Mesodermal cell (in vitro differentiated cells): ENCODE results near the gene PSTPIP2.
A peak's percentile ranks its signal among the peaks of the same experiment; 100 is the strongest.
"Not testable (repeated sequence)": the region's sequence is repeated elsewhere in the genome, so short reads cannot be mapped to it uniquely, and the experiment has no call there.

ENCODE experiments used
- H3K27ac ChIP-seq: 2 replicates; pipeline ENCODE4 v1.7.0; 2013; ENCODE audit warnings: mild to moderate bottlenecking, low read depth, low read length, moderate library complexity; ENCODE audit not compliant: severe bottlenecking
- H3K36me3 ChIP-seq: 2 replicates; pipeline ENCODE4 v1.7.1; 2013; ENCODE audit warnings: mild to moderate bottlenecking, low read length, moderate library complexity; ENCODE audit not compliant: control insufficient read depth, insufficient read depth
- H3K4me1 ChIP-seq: one replicate; pipeline ENCODE4 v1.7.1; 2013; ENCODE audit warnings: mild to moderate bottlenecking, low read length; ENCODE audit not compliant: insufficient read depth, control insufficient read depth, poor library complexity, severe bottlenecking
- H3K4me3 ChIP-seq: 2 replicates; pipeline ENCODE4 v1.7.0; 2013; ENCODE audit warnings: low read length, control low read depth, mild to moderate bottlenecking; ENCODE audit not compliant: insufficient read depth, poor library complexity, severe bottlenecking; ENCODE audit errors: extremely low read depth
- H3K9me3 ChIP-seq: 2 replicates; pipeline ENCODE4 v1.7.1; 2013; ENCODE audit warnings: mild to moderate bottlenecking, low read length, moderate library complexity; ENCODE audit not compliant: control insufficient read depth
- WGBS, 2 experiments: methylation state at CpG; one replicate each; pipeline ENCODE4 v1.1.5; 2013; ENCODE audit warnings: missing lambda C conversion rate in 2 of 2; ENCODE audit not compliant: insufficient coverage in 2 of 2; 5-methylcytosine and 5-hydroxymethylcytosine counted together

The PSTPIP2 gene

GRCh38 chr18:46095532-46095931 is 23.5 kb upstream of the PSTPIP2 start:
- H3K4me1 ChIP-seq, result peaks cover 7% of the 10 kb centered on the region
- no peak overlapping the region for H3K27ac ChIP-seq
- 97% methylated on average over 9 of the region's 10 CpGs for WGBS, 2 experiments
- H3K9me3 ChIP-seq, result no peaks in the 10 kb centered on the region
- peaks cover 53% of the 10 kb centered on the region for H3K36me3 ChIP-seq
- no peak overlapping the region for H3K4me3 ChIP-seq

DNA sequence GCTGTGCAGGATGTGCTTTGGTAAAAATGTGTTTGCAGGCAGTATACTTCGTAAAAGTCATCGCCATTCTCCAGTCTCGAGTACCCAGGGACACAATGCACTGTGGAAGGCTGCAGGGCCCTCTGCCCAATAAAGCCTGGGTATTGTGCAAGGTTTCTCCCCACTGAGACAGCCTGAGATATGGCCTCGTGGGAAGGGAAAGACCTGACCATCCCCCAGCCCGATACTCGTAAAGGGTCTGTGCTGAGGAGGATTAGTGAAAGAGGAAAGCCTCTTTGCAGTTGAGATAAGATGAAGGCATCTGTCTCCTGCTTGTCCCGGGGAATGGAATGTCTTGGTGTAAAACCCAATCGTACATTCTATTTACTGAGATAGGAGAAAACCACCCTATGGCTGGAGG is 16.4 kb upstream of the PSTPIP2 start:
- Histone ChIP-seq H3K36me3 (peaks cover 99% of the 10 kb centered on the region), H3K27ac (peak overlapping the region; percentile 78), H3K9me3 (peaks cover 14% of the 10 kb centered on the region)
- 72 to 96% methylated on average over 3 to 5 of the region's 8 CpGs for WGBS, 2 experiments
- H3K4me1 ChIP-seq, H3K4me3 ChIP-seq: not testable (repeated sequence)

DNA sequence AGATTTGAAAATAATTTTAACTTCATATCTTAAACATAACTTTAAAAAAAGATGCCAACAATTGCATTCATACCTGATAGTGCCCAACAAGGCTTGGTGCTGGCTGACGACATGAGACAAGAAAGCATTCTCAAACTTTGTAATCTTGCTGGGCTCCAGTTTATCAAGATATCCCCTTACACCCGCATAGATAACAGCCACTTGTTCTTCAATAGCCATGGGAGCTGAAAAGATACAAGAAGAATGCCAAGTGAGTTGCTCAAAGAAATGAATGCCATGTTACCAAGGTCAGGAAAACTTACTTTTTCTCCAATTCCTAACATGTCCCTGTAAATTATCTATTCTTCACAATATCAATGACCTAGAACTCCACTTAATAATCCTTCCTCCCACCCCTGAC is 12.4 kb upstream of the PSTPIP2 start:
- Histone ChIP-seq H3K36me3 (peaks cover 96% of the 10 kb centered on the region), H3K4me3 (no peak overlapping the region), H3K27ac (no peak overlapping the region), H3K9me3 (peaks cover 4% of the 10 kb centered on the region), H3K4me1 (peaks cover 5% of the 10 kb centered on the region)
- 100% methylated on average over 1 of the region's 2 CpGs; no CpG with 5 or more reads in 1 of the 2 experiments for WGBS, 2 experiments

- H3K4me3 ChIP-seq, result no peak overlapping the region
- peaks cover 77% of the 10 kb centered on the region for H3K36me3 ChIP-seq
- H3K4me1 ChIP-seq, result no peaks in the 10 kb centered on the region
- H3K9me3 ChIP-seq, result no peaks in the 10 kb centered on the region
- no peak overlapping the region for H3K27ac ChIP-seq
- WGBS, 2 experiments, result 100% methylated on average over 1 of the region's 1 CpG
Observed at GRCh38 chr18:46080156-46080555, 8.1 kb upstream of the PSTPIP2 start.

DNA sequence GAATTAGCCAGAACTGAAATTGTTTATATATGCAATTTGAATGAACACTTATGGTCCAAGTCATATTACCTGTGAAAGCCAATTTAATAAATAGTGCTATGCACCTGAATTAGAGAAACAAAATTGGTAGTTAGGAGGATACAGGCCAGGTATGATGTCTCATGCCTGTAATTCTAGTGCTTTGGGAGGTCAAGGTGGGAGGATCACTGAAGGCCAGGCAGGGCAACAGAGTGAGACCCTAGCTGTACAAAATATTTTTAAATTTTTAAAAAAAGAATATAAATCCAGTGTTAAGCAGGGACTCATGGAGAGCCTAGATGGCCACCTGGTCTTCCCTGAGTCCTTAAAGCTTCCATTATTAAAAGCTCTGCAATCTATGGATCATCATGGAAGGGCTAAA is 7.3 kb upstream of the PSTPIP2 start:
- H3K4me3 ChIP-seq, result no peak overlapping the region
- H3K9me3 ChIP-seq, result no peaks in the 10 kb centered on the region
- H3K4me1 ChIP-seq, result no peaks in the 10 kb centered on the region
- H3K36me3 ChIP-seq, result peaks cover 69% of the 10 kb centered on the region
- H3K27ac ChIP-seq, result no peak overlapping the region

DNA sequence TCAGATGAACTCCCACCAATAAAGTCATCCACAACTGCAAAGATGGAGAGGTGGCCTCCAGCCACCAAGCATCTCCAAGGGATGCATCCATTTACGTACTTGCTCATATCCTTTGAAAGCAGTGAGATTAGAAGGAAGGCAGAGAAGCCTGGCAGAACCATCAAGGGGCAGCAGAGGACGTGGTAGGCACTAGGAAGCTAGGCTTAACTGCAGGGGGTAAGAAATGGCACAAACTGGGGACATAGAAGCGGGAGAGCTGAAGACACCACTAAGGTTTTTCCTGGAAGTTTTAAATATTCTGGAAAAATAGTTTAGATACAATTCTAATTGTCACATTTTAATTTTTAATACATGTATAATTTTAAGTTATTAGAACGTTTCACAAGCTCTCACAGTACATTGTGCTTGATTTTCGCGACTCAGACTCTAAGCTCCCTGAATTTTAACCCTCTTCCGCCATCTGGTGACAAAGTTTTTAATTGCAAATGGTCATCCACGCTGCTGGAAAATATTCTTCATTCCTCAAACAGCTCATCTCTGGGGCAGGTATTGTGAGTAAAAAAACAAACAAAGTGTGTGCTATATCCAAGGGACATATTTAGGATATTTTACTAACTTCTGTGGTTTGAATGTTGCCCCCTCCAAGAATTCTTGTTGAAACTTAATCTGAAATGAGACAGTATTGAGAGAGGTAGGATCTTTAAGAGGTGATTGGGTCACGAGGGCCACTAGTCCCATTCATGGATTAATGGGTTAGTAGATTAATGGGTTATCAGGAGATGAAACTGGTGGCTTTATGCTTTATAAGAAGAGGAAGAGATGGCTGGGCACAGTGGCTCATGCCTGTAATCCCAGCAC is 1.6 kb upstream of the PSTPIP2 start:
- H3K4me1 ChIP-seq, result peaks cover 3% of the 10 kb centered on the region
- H3K4me3 ChIP-seq, result no peak overlapping the region
- WGBS, 2 experiments, result 22 to 48% methylated on average over 6 of the region's 9 CpGs
- H3K27ac ChIP-seq, result no peak overlapping the region
- no peaks in the 10 kb centered on the region for H3K9me3 ChIP-seq
- H3K36me3 ChIP-seq, result peaks cover 17% of the 10 kb centered on the region

- H3K9me3 ChIP-seq, result no peaks in the 10 kb centered on the region
- H3K36me3 ChIP-seq, result peaks cover 12% of the 10 kb centered on the region
- H3K4me1 ChIP-seq, result peaks cover 3% of the 10 kb centered on the region
- H3K27ac ChIP-seq, result no peak overlapping the region
- no peak overlapping the region for H3K4me3 ChIP-seq
- 100% methylated on average over 3 of the region's 3 CpGs for WGBS, 2 experiments
Observed at GRCh38 chr18:46072959-46073358, 899 bp upstream of the PSTPIP2 start.

- Histone ChIP-seq H3K4me1 (peaks cover 3% of the 10 kb centered on the region), H3K9me3 (peaks cover 4% of the 10 kb centered on the region), H3K4me3 (peak overlapping the region; percentile 79), H3K36me3 (peaks cover 10% of the 10 kb centered on the region), H3K27ac (no peak overlapping the region)
- 18% methylated on average over 22 of the region's 25 CpGs for WGBS, 2 experiments
Observed at GRCh38 chr18:46072376-46072867, 362 bp upstream of the PSTPIP2 start.

GRCh38 chr18:46070815-46071652 is 1.0 kb downstream of the PSTPIP2 start:
- peaks cover 3% of the 10 kb centered on the region for H3K4me1 ChIP-seq
- peaks cover 4% of the 10 kb centered on the region for H3K9me3 ChIP-seq
- no peak overlapping the region for H3K27ac ChIP-seq
- H3K4me3 ChIP-seq, result peak overlapping the region; percentile 79
- peaks cover 4% of the 10 kb centered on the region for H3K36me3 ChIP-seq
- WGBS, 2 experiments, result 49 to 52% methylated on average over 9 of the region's 13 CpGs

DNA sequence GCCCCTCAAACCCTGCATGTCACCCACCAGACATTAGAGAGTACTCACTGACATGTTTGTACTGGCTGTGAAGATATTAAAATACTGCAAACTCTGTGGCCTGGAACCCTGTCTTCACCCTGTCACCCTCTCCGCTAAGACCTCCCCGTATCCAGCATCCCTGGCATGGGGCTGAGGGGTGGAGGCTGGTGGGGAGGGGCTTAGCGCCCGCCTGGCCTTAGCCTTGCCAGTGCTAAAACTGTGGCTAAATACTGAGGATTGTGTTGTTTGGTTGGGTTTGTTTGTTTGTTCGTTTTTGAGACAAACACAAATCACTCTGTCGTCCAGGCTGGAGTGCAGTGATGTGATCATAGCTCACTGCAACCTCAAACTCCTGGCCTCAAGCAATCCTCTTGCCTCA is 1.8 kb downstream of the PSTPIP2 start:
- Histone ChIP-seq H3K9me3 (peaks cover 4% of the 10 kb centered on the region), H3K36me3 (peaks cover 4% of the 10 kb centered on the region), H3K4me3 (no peak overlapping the region), H3K4me1 (peaks cover 3% of the 10 kb centered on the region), H3K27ac (no peak overlapping the region)
- WGBS, 2 experiments, result 67 to 83% methylated on average over 1 to 2 of the region's 6 CpGs
